ENCODE data around the gene SMIM45.
A peak's percentile ranks its signal among the peaks of the same experiment; 100 is the strongest.

SMIM45 gene

GRCh38 chr22:41949297-41949965 is 2.5 kb upstream of the SMIM45 start:
- no peaks in the 10 kb centered on the region for H3K36me3 ChIP-seq (ENCODE audit: control insufficient read depth, insufficient read depth, low read length)
- peaks cover 70% of the 10 kb centered on the region for H3K4me1 ChIP-seq (ENCODE audit: control insufficient read depth, insufficient read depth, low read length)
- H3K27me3 ChIP-seq (ENCODE audit: control insufficient read depth, insufficient read depth, low read length) = no peaks in the 10 kb centered on the region
- DNase-seq (ENCODE audit: low read depth in 4 of 6, low spot score in 6 of 6) = no peak
- H3K9me3 ChIP-seq (ENCODE audit: control insufficient read depth, insufficient read depth, low read length) = no peaks in the 10 kb centered on the region
- WGBS (ENCODE audit: insufficient coverage) = 78% methylated on average over 7 of the region's 7 CpGs
- no peak overlapping the region for H3K27ac ChIP-seq (ENCODE audit: low read depth, low read length)
- H3K4me3 ChIP-seq (ENCODE audit: low read depth, low read length) = no peak overlapping the region

GRCh38 chr22:41952713-41953112 is 763 bp downstream of the SMIM45 start:
- Histone ChIP-seq H3K36me3 (ENCODE audit: control insufficient read depth, insufficient read depth, low read length) (peaks cover 8% of the 10 kb centered on the region), H3K9me3 (ENCODE audit: control insufficient read depth, insufficient read depth, low read length) (no peaks in the 10 kb centered on the region), H3K4me3 (ENCODE audit: low read depth, low read length) (peak overlapping the region; percentile 40), H3K27ac (ENCODE audit: low read depth, low read length) (peak overlapping the region; percentile 82), H3K4me1 (ENCODE audit: control insufficient read depth, insufficient read depth, low read length) (peaks cover 59% of the 10 kb centered on the region), H3K27me3 (ENCODE audit: control insufficient read depth, insufficient read depth, low read length) (no peaks in the 10 kb centered on the region)
- 56% methylated on average over 2 of the region's 2 CpGs for WGBS (ENCODE audit: insufficient coverage)
- DNase-seq (ENCODE audit: low read depth in 4 of 6, low spot score in 6 of 6) = no peak

DNA sequence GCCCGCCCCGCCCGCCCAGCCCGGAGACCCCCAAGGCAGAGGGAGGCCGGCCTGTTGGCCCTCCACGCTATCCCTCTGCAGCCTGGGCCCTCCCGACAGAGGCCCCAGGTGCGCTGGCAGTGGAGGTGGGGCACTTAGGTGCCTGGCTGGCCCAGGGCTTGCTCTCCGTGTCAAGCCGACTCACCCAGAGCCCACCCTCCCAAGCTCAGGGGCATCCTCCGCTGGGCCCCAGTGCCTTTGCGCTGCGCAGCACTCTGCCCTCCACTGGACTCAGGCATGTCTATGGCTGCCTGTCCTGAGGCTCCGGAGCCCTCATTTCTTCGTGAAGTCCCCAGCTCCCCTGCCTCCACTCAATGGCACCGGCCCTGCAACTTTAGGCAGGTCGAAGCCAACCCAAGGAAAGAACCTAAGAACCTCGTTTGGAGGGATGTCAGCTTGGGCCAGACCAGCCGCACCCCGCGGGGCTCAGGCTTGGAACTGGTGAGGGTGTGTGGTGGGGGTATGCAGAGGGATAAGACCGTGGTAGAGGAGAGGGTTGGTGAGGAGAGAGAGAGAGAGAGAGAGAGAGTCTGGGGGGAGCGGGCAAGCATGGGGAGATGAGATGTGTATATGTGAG is 6.1 kb downstream of the SMIM45 start:
- H3K27ac ChIP-seq (ENCODE audit: low read depth, low read length) = peak overlapping the region; percentile 40
- H3K4me1 ChIP-seq (ENCODE audit: control insufficient read depth, insufficient read depth, low read length) = peaks cover 66% of the 10 kb centered on the region
- H3K9me3 ChIP-seq (ENCODE audit: control insufficient read depth, insufficient read depth, low read length) = no peaks in the 10 kb centered on the region
- DNase-seq (ENCODE audit: low read depth in 4 of 6, low spot score in 6 of 6) = no peak
- H3K4me3 ChIP-seq (ENCODE audit: low read depth, low read length) = no peak overlapping the region
- H3K27me3 ChIP-seq (ENCODE audit: control insufficient read depth, insufficient read depth, low read length) = no peaks in the 10 kb centered on the region
- 43% methylated on average over 20 of the region's 23 CpGs for WGBS (ENCODE audit: insufficient coverage)
- H3K36me3 ChIP-seq (ENCODE audit: control insufficient read depth, insufficient read depth, low read length) = peaks cover 15% of the 10 kb centered on the region

- Histone ChIP-seq H3K4me1 (ENCODE audit: control insufficient read depth, insufficient read depth, low read length) (peaks cover 88% of the 10 kb centered on the region), H3K9me3 (ENCODE audit: control insufficient read depth, insufficient read depth, low read length) (no peaks in the 10 kb centered on the region), H3K4me3 (ENCODE audit: low read depth, low read length) (no peak overlapping the region), H3K27ac (ENCODE audit: low read depth, low read length) (peak overlapping the region; percentile 89), H3K27me3 (ENCODE audit: control insufficient read depth, insufficient read depth, low read length) (no peaks in the 10 kb centered on the region), H3K36me3 (ENCODE audit: control insufficient read depth, insufficient read depth, low read length) (no peaks in the 10 kb centered on the region)
- WGBS (ENCODE audit: insufficient coverage) = 70% methylated on average over 5 of the region's 9 CpGs
- peak in 4 of 6 donors; percentile 81 to 95 (median 88) for DNase-seq (ENCODE audit: low read depth in 4 of 6, low spot score in 6 of 6)
Observed at GRCh38 chr22:41963453-41964111, 11.6 kb downstream of the SMIM45 start.

DNA sequence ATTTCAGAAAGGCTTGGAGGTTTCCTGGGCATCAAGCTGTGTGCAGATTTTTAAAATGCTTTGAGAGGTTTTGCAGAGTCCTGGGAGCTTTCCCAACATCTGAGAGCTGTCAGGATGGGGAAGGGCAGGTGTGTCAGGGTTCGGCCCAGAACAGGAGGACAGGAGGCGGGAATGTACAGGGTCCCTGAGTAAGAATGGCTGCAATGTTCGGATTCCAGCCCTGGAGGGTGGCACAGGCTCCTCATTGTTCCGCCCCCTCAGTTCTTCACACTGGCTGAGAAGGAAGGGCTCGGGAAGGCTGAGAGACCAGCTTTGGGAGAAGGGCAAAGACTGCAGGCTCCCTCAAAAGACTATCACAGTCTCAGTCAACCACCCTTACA is 12.2 kb downstream of the SMIM45 start:
- no peak overlapping the region for H3K4me3 ChIP-seq (ENCODE audit: low read depth, low read length)
- H3K27me3 ChIP-seq (ENCODE audit: control insufficient read depth, insufficient read depth, low read length) = no peaks in the 10 kb centered on the region
- peaks cover 88% of the 10 kb centered on the region for H3K4me1 ChIP-seq (ENCODE audit: control insufficient read depth, insufficient read depth, low read length)
- DNase-seq (ENCODE audit: low read depth in 4 of 6, low spot score in 6 of 6) = no peak
- peak overlapping the region; percentile 89 for H3K27ac ChIP-seq (ENCODE audit: low read depth, low read length)
- 41% methylated on average over 4 of the region's 5 CpGs for WGBS (ENCODE audit: insufficient coverage)
- H3K36me3 ChIP-seq (ENCODE audit: control insufficient read depth, insufficient read depth, low read length) = no peaks in the 10 kb centered on the region
- no peaks in the 10 kb centered on the region for H3K9me3 ChIP-seq (ENCODE audit: control insufficient read depth, insufficient read depth, low read length)

DNA sequence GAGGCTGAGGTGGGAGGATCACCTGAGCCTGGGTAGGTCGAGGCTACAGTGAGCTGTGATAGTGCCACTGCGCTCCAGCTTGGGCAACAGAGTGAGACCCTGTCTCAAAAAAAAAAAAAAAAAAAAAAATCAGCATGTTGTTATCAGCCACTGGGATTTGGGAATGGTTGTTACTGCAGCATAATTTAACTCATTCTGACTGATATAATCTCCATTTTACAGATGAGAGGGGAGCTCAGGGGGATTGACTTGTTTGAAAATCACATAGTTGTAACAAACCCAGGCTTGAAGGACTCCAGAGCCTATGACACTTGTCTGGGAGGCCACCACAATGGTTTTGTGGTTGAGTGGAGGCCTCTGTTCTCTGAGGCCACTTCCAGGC is 14.3 kb downstream of the SMIM45 start:
- no peak for DNase-seq (ENCODE audit: low read depth in 4 of 6, low spot score in 6 of 6)
- Histone ChIP-seq H3K4me1 (ENCODE audit: control insufficient read depth, insufficient read depth, low read length) (peaks cover 70% of the 10 kb centered on the region), H3K27ac (ENCODE audit: low read depth, low read length) (peak overlapping the region; percentile 75), H3K27me3 (ENCODE audit: control insufficient read depth, insufficient read depth, low read length) (no peaks in the 10 kb centered on the region), H3K4me3 (ENCODE audit: low read depth, low read length) (no peak overlapping the region), H3K9me3 (ENCODE audit: control insufficient read depth, insufficient read depth, low read length) (no peaks in the 10 kb centered on the region), H3K36me3 (ENCODE audit: control insufficient read depth, insufficient read depth, low read length) (peaks cover 2% of the 10 kb centered on the region)
- no CpG with 5 or more reads among the region's 2 CpGs for WGBS (ENCODE audit: insufficient coverage)

- no peaks in the 10 kb centered on the region for H3K27me3 ChIP-seq (ENCODE audit: control insufficient read depth, insufficient read depth, low read length)
- H3K4me1 ChIP-seq (ENCODE audit: control insufficient read depth, insufficient read depth, low read length) = peaks cover 65% of the 10 kb centered on the region
- H3K9me3 ChIP-seq (ENCODE audit: control insufficient read depth, insufficient read depth, low read length) = no peaks in the 10 kb centered on the region
- 26% methylated on average over 6 of the region's 8 CpGs for WGBS (ENCODE audit: insufficient coverage)
- peak overlapping the region; percentile 75 for H3K27ac ChIP-seq (ENCODE audit: low read depth, low read length)
- H3K36me3 ChIP-seq (ENCODE audit: control insufficient read depth, insufficient read depth, low read length) = peaks cover 7% of the 10 kb centered on the region
- DNase-seq (ENCODE audit: low read depth in 4 of 6, low spot score in 6 of 6) = peak in 4 of 6 donors; percentile 56 to 93 (median 83)
- no peak overlapping the region for H3K4me3 ChIP-seq (ENCODE audit: low read depth, low read length)
Observed at GRCh38 chr22:41966607-41967240, 14.8 kb downstream of the SMIM45 start.

DNA sequence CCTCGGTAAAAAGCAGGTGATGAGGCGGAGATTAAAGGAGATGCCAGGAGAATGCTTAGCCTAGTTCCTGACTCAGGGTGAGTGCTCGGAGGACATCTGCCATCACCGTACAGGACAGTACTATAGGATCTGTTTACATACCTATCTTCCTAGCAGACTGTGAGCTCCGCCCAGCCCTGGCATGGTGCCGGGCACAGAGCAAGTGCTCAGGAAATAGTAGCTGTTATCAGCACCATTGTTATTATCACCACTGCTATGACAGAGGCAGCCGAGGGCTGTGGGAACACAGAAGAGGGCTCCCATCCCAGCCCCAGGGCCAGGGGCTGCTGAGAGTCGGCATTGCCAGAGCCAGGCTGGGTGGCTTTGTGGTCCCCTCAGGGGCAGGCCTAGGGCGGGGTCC is 16.7 kb downstream of the SMIM45 start:
- Histone ChIP-seq H3K9me3 (ENCODE audit: control insufficient read depth, insufficient read depth, low read length) (no peaks in the 10 kb centered on the region), H3K27me3 (ENCODE audit: control insufficient read depth, insufficient read depth, low read length) (no peaks in the 10 kb centered on the region), H3K4me1 (ENCODE audit: control insufficient read depth, insufficient read depth, low read length) (peaks cover 48% of the 10 kb centered on the region), H3K4me3 (ENCODE audit: low read depth, low read length) (no peak overlapping the region), H3K27ac (ENCODE audit: low read depth, low read length) (no peak overlapping the region), H3K36me3 (ENCODE audit: control insufficient read depth, insufficient read depth, low read length) (peaks cover 12% of the 10 kb centered on the region)
- WGBS (ENCODE audit: insufficient coverage) = 55% methylated on average over 6 of the region's 9 CpGs
- DNase-seq (ENCODE audit: low read depth in 4 of 6, low spot score in 6 of 6) = no peak

GRCh38 chr22:41969110-41969646 is 17.2 kb downstream of the SMIM45 start, which contains the start of gene SEPTIN3:
Gene SEPTIN3 (plus strand): TSS chr22:41969443. CDS start chr22:41971493, 2,050 bp downstream.
- Histone ChIP-seq H3K9me3 (ENCODE audit: control insufficient read depth, insufficient read depth, low read length) (no peaks in the 10 kb centered on the region), H3K36me3 (ENCODE audit: control insufficient read depth, insufficient read depth, low read length) (peaks cover 12% of the 10 kb centered on the region), H3K4me1 (ENCODE audit: control insufficient read depth, insufficient read depth, low read length) (peaks cover 43% of the 10 kb centered on the region), H3K27me3 (ENCODE audit: control insufficient read depth, insufficient read depth, low read length) (no peaks in the 10 kb centered on the region), H3K27ac (ENCODE audit: low read depth, low read length) (no peak within 1 kb of the TSS), H3K4me3 (ENCODE audit: low read depth, low read length) (no peak within 1 kb of the TSS)
- 54% methylated on average over 6 of the region's 8 CpGs for WGBS (ENCODE audit: insufficient coverage)
- no peak for DNase-seq (ENCODE audit: low read depth in 4 of 6, low spot score in 6 of 6)

Data from spinal cord (tissue), 9 donors.